Mucosa of descending colon (tissue), 3 donors: Measurements from ENCODE around the gene CAMTA2. TPM values are rescaled to one million over a fixed set of nuclear protein-coding genes. Genes with fewer than 3 reads are reported as not detected.
A peak's percentile ranks its signal among the peaks of the same experiment; 100 is the strongest.

ENCODE experiments used
- ATAC-seq: fragments of 200-7000 bp; cut with Tn5 transposase; one replicate; pipeline ENCODE4 v1.9.1; 2020; ENCODE audit warnings: mild to moderate bottlenecking, moderate library complexity
- DNase-seq, 3 donors: peaks; one replicate each; pipeline ENCODE4 v3.0.0-alpha.2; 2020
- H3K36me3 ChIP-seq: fragments of 200-600 bp; one replicate; pipeline ENCODE4 v1.8.0; 2021; ENCODE audit warnings: low read depth, mild to moderate bottlenecking
- H3K4me1 ChIP-seq: fragments of 200-600 bp; one replicate; pipeline ENCODE4 v1.8.0; 2021; ENCODE audit warnings: low read depth, mild to moderate bottlenecking
- H3K4me3 ChIP-seq: fragments of 200-600 bp; one replicate; pipeline ENCODE4 v1.8.0; 2021; ENCODE audit warnings: mild to moderate bottlenecking
- H3K9me3 ChIP-seq: fragments of 200-600 bp; one replicate; pipeline ENCODE4 v1.8.0; 2021; ENCODE audit warnings: mild to moderate bottlenecking
- intact Hi-C, 2 donors: fragments of 100-400 bp; cut with DNase I in 1 of 2; cut with micrococcal nuclease in 1 of 2; formaldehyde crosslinking; loops; one replicate each; pipeline versions ENCODE4 v1.11.0 to v1.11.1; 2022; cut with DNase I, micrococcal nuclease
- total RNA-seq, 3 donors: library from RNA; stranded (reverse); fragmentation: NEBNext Ultra II Directional in 2 of 3; extraction: Animal tissue kit (Norgen Biotek cat#: 25700) in 2 of 3; gene quantifications; one replicate each; pipeline versions ENCODE4 v1.2.1 to v1.2.4, GENCODE V29; 2021 to 2023
- TF ChIP-seq, protein P1 (sequence below): fragments of 200-600 bp; IDR thresholded peaks from one replicate; pipeline ENCODE4 v1.8.0; 2022; ENCODE audit warnings: antibody characterized with exemption, mild to moderate bottlenecking
- donor health status: DM: no; HTN: no; CAD: no; lungs with moderate emphysema.
- donor health status: DM: no; HTN: no; CAD: no.
- donor health status: DM: no; HTN: yes; CAD: no.

Gene CAMTA2
- total RNA-seq, 3 donors from 2014 or later = 56.6 to 71.7 (median 57.1) TPM

DNA sequence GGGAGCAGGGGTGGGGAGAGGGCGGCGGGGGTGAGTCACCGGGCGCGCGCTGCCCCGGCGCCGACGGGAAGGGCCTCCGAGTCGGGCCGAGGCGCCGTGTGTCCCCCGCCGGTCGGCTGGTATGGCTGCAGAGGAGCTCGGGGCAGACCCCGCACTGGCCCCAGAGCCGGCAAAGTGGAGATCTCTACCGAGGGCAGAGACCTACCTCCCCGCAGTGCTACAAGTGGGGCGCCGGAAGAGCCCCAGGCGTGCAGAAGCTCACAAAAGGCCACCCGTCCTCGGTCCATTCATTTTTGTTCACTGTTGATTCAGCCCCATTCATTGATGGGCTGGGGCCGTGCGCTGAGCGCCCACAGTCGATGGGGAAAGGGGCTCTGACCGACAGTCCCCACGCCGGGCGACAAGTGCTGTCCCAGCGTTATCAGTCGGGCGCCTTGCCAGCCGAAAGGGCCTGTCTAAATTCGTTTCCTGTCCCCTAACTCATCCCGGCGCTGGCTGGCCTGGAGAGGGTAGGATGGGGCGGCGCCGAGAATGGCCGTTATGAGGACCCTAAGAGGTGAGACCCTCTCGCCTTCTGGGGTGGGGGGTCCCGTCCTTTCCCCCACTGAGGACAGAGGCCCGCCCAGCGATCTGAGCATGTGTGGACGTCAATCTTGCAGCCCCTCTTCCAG, 37.3 kb downstream of the CAMTA2 start:
- intact Hi-C loops = no loop called here
- TF ChIP-seq, protein P1, sequence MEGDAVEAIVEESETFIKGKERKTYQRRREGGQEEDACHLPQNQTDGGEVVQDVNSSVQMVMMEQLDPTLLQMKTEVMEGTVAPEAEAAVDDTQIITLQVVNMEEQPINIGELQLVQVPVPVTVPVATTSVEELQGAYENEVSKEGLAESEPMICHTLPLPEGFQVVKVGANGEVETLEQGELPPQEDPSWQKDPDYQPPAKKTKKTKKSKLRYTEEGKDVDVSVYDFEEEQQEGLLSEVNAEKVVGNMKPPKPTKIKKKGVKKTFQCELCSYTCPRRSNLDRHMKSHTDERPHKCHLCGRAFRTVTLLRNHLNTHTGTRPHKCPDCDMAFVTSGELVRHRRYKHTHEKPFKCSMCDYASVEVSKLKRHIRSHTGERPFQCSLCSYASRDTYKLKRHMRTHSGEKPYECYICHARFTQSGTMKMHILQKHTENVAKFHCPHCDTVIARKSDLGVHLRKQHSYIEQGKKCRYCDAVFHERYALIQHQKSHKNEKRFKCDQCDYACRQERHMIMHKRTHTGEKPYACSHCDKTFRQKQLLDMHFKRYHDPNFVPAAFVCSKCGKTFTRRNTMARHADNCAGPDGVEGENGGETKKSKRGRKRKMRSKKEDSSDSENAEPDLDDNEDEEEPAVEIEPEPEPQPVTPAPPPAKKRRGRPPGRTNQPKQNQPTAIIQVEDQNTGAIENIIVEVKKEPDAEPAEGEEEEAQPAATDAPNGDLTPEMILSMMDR = no peak
- H3K36me3 ChIP-seq = no peaks in the 10 kb centered on the region
- H3K4me1 ChIP-seq = peaks cover 29% of the 10 kb centered on the region
- DNase-seq (peak; percentile 79 to 89 (median 86)), ATAC-seq (peak; percentile 2)
- H3K9me3 ChIP-seq = no peaks in the 10 kb centered on the region
- peak overlapping the region; percentile 22 for H3K4me3 ChIP-seq

DNA sequence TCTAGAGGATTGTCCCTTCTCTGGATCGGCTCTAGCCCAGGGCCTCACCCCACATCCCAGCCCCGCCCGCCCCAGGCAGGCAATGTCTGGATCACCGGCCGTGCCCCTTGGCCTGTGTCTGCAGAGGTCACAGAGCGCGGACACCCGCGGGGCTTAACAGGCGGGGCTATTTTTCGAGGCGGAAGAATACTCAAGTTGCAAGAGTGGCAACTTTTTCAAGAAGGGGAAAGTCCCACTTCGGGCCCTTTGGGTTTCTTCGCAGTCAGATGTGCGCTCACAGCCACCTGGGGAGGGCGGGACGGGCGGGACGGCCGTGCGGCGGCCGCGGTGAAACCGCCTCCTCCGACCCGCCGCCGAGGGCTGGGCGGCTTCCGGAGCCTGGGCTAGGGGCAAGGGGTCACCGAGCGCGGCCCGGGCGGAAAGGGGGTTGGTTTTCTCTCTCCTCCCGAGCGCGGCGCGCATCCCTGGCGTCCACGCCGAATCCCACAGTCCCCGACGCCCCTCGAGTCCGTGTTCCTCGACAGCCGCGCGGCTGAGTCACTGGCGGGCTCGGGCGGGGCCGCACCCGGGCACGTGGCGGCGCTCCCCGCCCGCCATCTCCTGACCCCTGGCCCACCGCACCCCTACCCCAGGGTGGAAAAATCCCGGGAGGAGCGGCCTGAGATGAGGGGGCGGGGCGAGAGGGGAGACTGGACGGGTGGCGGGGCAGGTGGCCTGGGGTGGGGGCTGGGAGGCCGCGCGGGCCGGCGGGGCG, 38.0 kb downstream of the CAMTA2 start:
- Histone ChIP-seq H3K4me1 (peaks cover 33% of the 10 kb centered on the region), H3K36me3 (no peaks in the 10 kb centered on the region), H3K9me3 (no peaks in the 10 kb centered on the region), H3K4me3 (peak overlapping the region; percentile 98)
- DNase-seq (peak; percentile 88 to 94 (median 91)), ATAC-seq (peak; percentile 54)
- TF ChIP-seq, protein P1 = no peak
- intact Hi-C loops = no loop called here

DNA sequence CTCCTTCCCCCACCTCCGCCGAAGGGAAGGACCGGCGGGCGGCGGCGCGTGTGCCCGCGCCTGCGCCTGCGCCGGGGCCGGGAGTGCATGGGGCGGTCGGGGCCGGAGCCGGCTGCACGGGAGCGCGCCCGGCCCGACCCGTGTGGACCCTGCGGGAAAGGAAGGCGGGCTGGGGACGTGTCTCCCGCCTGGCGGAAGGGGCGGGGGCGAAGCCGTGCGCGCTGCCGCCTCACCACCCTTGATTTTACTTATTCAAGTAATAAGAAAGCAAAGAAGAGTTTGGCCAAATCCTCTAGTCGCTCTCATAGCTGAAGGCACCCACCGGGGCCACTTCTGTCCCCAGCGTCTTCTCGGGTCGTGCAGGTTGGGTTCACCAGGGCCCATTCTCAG, 38.5 kb downstream of the CAMTA2 start:
- peaks cover 33% of the 10 kb centered on the region for H3K4me1 ChIP-seq
- H3K4me3 ChIP-seq = peak overlapping the region; percentile 98
- H3K36me3 ChIP-seq = no peaks in the 10 kb centered on the region
- peak; percentile 62 for ATAC-seq
- TF ChIP-seq, protein P1 = no peak
- H3K9me3 ChIP-seq = no peaks in the 10 kb centered on the region
- intact Hi-C loops = no loop called here
- DNase-seq = peak; percentile 80 to 93 (median 91)

DNA sequence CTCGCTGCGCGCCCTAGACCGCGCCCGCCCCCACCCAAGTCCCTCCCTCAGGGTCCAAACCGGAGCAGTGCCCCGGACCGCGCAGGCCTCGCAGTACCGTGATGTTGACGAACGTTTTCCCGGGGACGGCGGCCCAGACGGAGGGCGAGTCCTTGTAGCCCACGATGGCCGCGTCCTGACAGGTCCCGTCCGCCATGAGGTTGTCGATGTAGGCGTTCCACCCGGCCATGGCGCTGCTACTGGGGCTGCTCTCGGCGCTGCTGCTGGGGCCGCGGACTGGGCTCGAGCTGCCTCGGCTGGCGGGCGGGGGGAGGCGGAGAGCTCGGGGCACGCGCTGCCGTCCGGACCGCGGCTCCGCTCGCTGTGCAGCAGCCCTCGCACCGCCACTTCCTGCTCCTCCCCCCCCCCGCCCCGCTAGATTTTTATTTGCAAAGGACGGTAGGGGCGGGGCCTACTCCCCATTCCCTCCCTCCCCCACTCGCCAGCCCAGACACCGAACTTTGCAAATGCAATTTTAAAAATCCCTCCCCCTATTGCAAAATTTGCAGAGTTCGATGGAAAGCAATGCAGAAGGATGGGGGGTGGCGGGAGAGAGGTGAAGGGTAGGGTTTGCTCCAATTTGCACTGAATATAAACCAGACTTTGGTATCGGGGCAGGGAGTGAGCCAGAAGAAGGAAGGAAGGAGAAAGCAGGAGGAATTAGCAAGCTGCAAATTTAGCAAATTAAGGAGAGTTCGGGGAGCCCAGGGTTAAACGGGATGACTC, 39.1 kb downstream of the CAMTA2 start, which contains the start of gene PFN1:
PFN1 (minus strand) TSS at position 365 of the 765 bp plus-strand sequence; CDS start at position 229, 136 bp downstream.
- Histone ChIP-seq H3K4me1 (peaks cover 33% of the 10 kb centered on the region), H3K9me3 (no peaks in the 10 kb centered on the region), H3K36me3 (no peaks in the 10 kb centered on the region), H3K4me3 (peak within 1 kb of the TSS; percentile 98)
- DNase-seq = peak; percentile 91 to 95 (median 93)
- ATAC-seq = peak; percentile 71
- TF ChIP-seq, protein P1 = no peak
- intact Hi-C loops = no loop called here

DNA sequence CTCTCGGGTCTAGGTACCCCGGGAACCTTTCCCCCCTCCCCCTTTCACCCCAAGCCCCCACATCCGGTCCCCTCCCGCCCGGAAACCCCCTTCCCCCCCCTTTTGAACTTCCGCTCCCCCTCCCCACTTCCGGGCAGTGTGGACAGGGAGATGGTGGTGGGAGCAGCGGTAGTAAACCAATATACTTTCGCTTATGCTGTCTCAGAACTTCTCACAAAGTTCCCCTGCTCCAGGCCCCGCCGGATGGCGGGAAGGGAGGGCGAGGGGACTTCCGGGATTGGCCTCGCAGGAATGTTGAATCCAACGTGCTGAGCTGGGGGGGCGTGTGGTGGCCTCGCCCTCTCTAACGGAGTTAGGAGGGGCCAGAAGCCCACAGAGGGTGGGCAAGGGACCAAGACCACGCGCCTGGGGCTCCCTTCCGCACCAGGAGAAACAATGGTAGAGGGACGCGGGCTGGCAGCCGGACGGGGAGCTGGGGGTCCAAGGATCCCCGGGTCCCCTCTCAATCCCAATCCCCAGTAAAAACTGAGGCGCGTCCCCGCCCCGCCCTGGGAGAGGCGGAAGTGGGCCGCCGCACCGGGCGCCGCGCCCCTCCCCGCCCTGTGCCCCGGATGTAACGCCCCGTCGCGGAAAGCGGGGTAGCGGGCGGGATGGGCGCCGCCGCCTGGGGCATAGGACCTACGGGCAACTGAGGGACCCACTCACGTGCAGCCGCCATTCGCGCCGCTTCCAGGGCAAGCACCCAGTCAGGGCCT, 39.9 kb downstream of the CAMTA2 start:
- DNase-seq (peak; percentile 83 to 89 (median 88)), ATAC-seq (peak; percentile 62)
- peaks cover 33% of the 10 kb centered on the region for H3K4me1 ChIP-seq
- H3K36me3 ChIP-seq = no peaks in the 10 kb centered on the region
- H3K4me3 ChIP-seq = peak overlapping the region; percentile 98
- intact Hi-C loops = no loop called here
- no peaks in the 10 kb centered on the region for H3K9me3 ChIP-seq
- TF ChIP-seq, protein P1 = no peak
